MCF 10A (cell line): ENCODE data around the gene CNTNAP4. TPM values are rescaled to one million over a fixed set of nuclear protein-coding genes. Genes with fewer than 3 reads are reported as not detected.

Source experiments
- BruUV-seq: library from RNA; stranded (reverse); fragments of 400-500 nt; replicated peaks from 2 replicates; lab custom pipeline; 2021; lab: Mats Ljungman, UMichigan
- CTCF ChIA-PET: fragments of 300-600 bp; sonication (Branson Sonifier 250); formaldehyde crosslinking; extraction: SDS; loops from one replicate; lab custom pipeline; 2021; ENCODE audit warnings: antibody characterized with exemption, inconsistent platforms; lab: Yijun Ruan, JAX
- POLR2A ChIA-PET: fragments of 300-600, 350-650 bp; sonication (Branson Sonifier 250); formaldehyde crosslinking; extraction: SDS; loops from one replicate; lab custom pipeline; 2020; ENCODE audit warnings: antibody characterized with exemption, inconsistent platforms; lab: Yijun Ruan, JAX
- DNase-seq: peaks from one replicate; pipeline ENCODE4 v3.0.0-alpha.2; 2018; ENCODE audit not compliant: unreplicated experiment
- H3K27ac Mint-ChIP-seq: one replicate; pipeline ENCODE4 v1.8.0; 2022; ENCODE audit warnings: mild to moderate bottlenecking, low read depth, mixed read lengths; ENCODE audit not compliant: unreplicated experiment
- H3K27me3 Mint-ChIP-seq: one replicate; pipeline ENCODE4 v1.8.0; 2022; ENCODE audit warnings: mixed read lengths; ENCODE audit not compliant: insufficient read depth, unreplicated experiment
- H3K36me3 Mint-ChIP-seq: one replicate; pipeline ENCODE4 v1.8.0; 2022; ENCODE audit warnings: mild to moderate bottlenecking, moderate library complexity, mixed read lengths; ENCODE audit not compliant: insufficient read depth, unreplicated experiment
- H3K4me1 Mint-ChIP-seq: one replicate; pipeline ENCODE4 v1.8.0; 2022; ENCODE audit warnings: mixed read lengths; ENCODE audit not compliant: insufficient read depth, unreplicated experiment
- H3K4me3 Mint-ChIP-seq: one replicate; pipeline ENCODE4 v1.8.0; 2022; ENCODE audit warnings: mild to moderate bottlenecking, moderate library complexity, mixed read lengths; ENCODE audit not compliant: unreplicated experiment
- H3K9me3 Mint-ChIP-seq: one replicate; pipeline ENCODE4 v1.8.0; 2022; ENCODE audit warnings: mixed read lengths; ENCODE audit not compliant: unreplicated experiment
- intact Hi-C: fragments of 100-400 bp; cut with micrococcal nuclease; formaldehyde crosslinking; loops from 2 replicates; pipeline ENCODE4 v1.14.1; 2022
- total RNA-seq: library from RNA; stranded (reverse); gene quantifications from 2 replicates; pipeline ENCODE4 v1.2.3, GENCODE V29; 2022
- TF ChIP-seq, protein P1 (sequence below): fragments of 200-600 bp; IDR thresholded peaks from one replicate; pipeline ENCODE4 v1.8.0; 2022; ENCODE audit warnings: antibody characterized with exemption, mild to moderate bottlenecking; ENCODE audit not compliant: unreplicated experiment

The CNTNAP4 gene
- total RNA-seq, 1 experiment from 2014 or later, result not detected

DNA sequence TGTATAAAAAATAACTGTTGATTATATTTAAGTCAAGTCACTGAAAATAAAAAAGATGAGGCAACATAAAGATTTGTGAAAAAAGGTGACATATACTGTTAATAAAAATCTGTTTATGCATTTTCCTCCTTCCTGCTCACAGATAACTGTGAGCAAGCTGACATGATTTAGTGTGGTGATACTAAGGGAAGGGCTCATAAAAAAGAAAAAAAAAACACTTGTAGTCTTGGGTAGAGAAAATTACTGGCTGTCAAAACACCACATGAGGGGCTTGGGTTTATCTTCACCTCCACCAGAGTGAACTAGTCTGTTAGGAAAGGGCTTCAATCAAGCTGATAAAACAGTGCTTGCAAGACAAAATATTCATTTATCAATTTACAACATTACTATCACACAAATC lies 247.6 kb downstream of the CNTNAP4 start:
- no peaks in the 10 kb centered on the region for H3K36me3 Mint-ChIP-seq

DNA sequence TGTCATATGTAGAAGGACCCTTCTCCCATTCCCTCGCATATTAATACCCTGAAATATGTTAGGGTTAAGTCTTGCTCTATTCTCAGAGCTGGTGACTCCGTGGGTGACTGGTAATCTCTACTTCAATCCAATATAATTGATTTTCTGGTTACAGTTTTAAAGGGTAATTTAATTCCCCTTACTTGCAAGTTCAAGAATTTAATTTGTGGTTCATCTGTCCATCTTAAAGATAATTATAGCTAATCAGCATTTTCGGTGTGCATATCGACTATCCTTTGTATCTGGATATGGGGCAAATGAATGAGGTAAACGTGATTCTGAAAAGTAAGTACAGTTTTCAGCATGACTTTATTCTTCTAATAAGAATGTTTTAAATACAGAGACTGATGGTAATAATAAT lies 250.0 kb downstream of the CNTNAP4 start:
- TF ChIP-seq, protein P1, sequence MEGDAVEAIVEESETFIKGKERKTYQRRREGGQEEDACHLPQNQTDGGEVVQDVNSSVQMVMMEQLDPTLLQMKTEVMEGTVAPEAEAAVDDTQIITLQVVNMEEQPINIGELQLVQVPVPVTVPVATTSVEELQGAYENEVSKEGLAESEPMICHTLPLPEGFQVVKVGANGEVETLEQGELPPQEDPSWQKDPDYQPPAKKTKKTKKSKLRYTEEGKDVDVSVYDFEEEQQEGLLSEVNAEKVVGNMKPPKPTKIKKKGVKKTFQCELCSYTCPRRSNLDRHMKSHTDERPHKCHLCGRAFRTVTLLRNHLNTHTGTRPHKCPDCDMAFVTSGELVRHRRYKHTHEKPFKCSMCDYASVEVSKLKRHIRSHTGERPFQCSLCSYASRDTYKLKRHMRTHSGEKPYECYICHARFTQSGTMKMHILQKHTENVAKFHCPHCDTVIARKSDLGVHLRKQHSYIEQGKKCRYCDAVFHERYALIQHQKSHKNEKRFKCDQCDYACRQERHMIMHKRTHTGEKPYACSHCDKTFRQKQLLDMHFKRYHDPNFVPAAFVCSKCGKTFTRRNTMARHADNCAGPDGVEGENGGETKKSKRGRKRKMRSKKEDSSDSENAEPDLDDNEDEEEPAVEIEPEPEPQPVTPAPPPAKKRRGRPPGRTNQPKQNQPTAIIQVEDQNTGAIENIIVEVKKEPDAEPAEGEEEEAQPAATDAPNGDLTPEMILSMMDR, result no peak
- H3K27ac Mint-ChIP-seq, result no peak overlapping the region
- H3K9me3 Mint-ChIP-seq, result no peaks in the 10 kb centered on the region
- POLR2A ChIA-PET, result no interaction called here
- H3K27me3 Mint-ChIP-seq, result no peaks in the 10 kb centered on the region
- H3K36me3 Mint-ChIP-seq, result no peaks in the 10 kb centered on the region
- CTCF ChIA-PET, result no interaction called here
- intact Hi-C loops, result no loop called here
- H3K4me3 Mint-ChIP-seq, result no peak overlapping the region
- no peaks in the 10 kb centered on the region for H3K4me1 Mint-ChIP-seq
- no TSS peak for BruUV-seq
- DNase-seq, result no peak

More for the DNA sequence above, 247.6 kb downstream of the CNTNAP4 start:
- no peaks in the 10 kb centered on the region for H3K4me1 Mint-ChIP-seq
- no peak for DNase-seq
- no peaks in the 10 kb centered on the region for H3K27me3 Mint-ChIP-seq
- TF ChIP-seq, protein P1, result no peak
- CTCF ChIA-PET, result interaction anchor here (0.6 kb wide), 1 partner anchor 1884 kb away, joined by 3 read pairs; no protein-coding TSS in a partner anchor
- BruUV-seq, result no TSS peak
- H3K4me3 Mint-ChIP-seq, result no peak overlapping the region
- H3K27ac Mint-ChIP-seq, result no peak overlapping the region
- intact Hi-C loops, result no loop called here
- H3K9me3 Mint-ChIP-seq, result no peaks in the 10 kb centered on the region
- POLR2A ChIA-PET, result no interaction called here

DNA sequence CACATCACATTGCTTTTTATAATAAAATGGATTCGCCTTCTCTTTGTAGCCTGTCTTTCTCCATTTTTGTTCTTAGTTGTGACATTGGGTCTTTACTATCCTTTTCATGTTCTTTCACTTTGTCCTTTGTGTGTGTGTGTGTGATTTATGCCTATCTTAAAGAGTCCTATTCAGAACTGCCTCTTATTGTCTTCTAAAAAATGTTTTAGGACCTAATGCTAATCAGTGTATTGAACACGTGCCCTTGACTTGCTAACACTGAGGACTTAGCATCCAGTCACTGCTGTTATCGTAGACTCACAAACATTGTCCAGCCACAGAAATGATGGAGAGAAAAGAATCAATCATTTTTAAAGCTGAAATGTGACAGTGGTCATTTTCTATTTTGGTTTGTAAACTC lies 251.9 kb downstream of the CNTNAP4 start:
- no peak overlapping the region for H3K4me3 Mint-ChIP-seq
- no TSS peak for BruUV-seq
- H3K27ac Mint-ChIP-seq, result no peak overlapping the region
- no peaks in the 10 kb centered on the region for H3K27me3 Mint-ChIP-seq
- DNase-seq, result no peak
- no peaks in the 10 kb centered on the region for H3K36me3 Mint-ChIP-seq
- H3K9me3 Mint-ChIP-seq, result no peaks in the 10 kb centered on the region
- no peaks in the 10 kb centered on the region for H3K4me1 Mint-ChIP-seq
- ChIA-PET CTCF (interaction anchor here (0.7 kb wide), 1 partner anchor 11 kb away, joined by 3 read pairs; no protein-coding TSS in a partner anchor), POLR2A (interaction anchor here (1.2 kb wide), 1 partner anchor 128 kb away, joined by 3 read pairs; no protein-coding TSS in a partner anchor)
- TF ChIP-seq, protein P1, result no peak
- intact Hi-C loops, result no loop called here

- ChIA-PET POLR2A (no interaction called here), CTCF (interaction anchor here (0.6 kb wide), 1 partner anchor 141 kb away, joined by 3 read pairs; no protein-coding TSS in a partner anchor)
- H3K27me3 Mint-ChIP-seq, result no peaks in the 10 kb centered on the region
- no peak overlapping the region for H3K27ac Mint-ChIP-seq
- H3K36me3 Mint-ChIP-seq, result no peaks in the 10 kb centered on the region
- no peaks in the 10 kb centered on the region for H3K9me3 Mint-ChIP-seq
- DNase-seq, result no peak
- BruUV-seq, result no TSS peak
- no peaks in the 10 kb centered on the region for H3K4me1 Mint-ChIP-seq
- TF ChIP-seq, protein P1, result no peak
- intact Hi-C loops, result no loop called here
- no peak overlapping the region for H3K4me3 Mint-ChIP-seq
Measured at GRCh38 chr16:76531236-76531635, 254.0 kb downstream of the CNTNAP4 start.
